ENCODE results near the gene PPM1B. TPM values are rescaled to one million over a fixed set of nuclear protein-coding genes. Genes with fewer than 3 reads are reported as not detected.

Gene PPM1B
- total and polyA plus RNA-seq, 9 of the 15 experiments (the other 6 are each of a cell fraction or from before 2014, with no cell fraction given) = 8.9 to 44.0 (median 28.6) TPM

DNA sequence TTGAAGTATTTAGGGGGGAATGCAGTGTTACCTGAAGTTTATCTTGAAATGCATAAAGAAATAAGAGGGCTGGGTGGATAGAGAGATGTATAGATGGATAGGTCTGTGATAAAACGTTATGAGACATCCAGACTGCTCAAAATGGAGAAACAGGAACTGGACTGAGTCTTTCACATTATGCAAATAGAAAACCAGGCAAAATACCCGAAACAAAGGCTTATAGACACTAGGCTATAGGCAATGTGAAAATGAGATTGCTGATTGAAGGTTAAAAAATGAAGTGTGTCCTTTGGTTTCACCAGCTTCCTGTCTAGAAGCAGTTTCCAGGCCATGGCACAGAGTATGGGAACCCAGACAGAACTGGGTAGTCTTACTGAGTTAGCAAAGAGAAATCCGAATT, 81.7 kb downstream of the PPM1B start:
- Histone ChIP-seq H3K4me1 (replicated peaks in 1 of 2; ENCODE audit: control insufficient read depth in 2 of 2, insufficient read depth in 2 of 2, low read length in 2 of 2) (no peaks in the 10 kb centered on the region), H3K4me3 (no peak overlapping the region), H3K9ac (ENCODE audit: insufficient read depth in 1 of 2, low read depth in 2 of 2, low read length in 2 of 2) (no peak overlapping the region), H3K36me3 (ENCODE audit: control insufficient read depth, insufficient read depth, low read length) (no peaks in the 10 kb centered on the region), H4K20me1 (replicated peaks; ENCODE audit: control insufficient read depth, insufficient read depth, low read length) (no peaks in the 10 kb centered on the region), H3K9me3 (replicated peaks; ENCODE audit: control insufficient read depth, insufficient read depth, low read depth, low read length) (peaks cover 2% of the 10 kb centered on the region; the same call in 1 of the 2 replicates), H3K9me1 (ENCODE audit: control insufficient read depth, insufficient read depth, low read length) (no peaks in the 10 kb centered on the region), H3K4me2 (ENCODE audit: insufficient read depth, low read length) (no peak overlapping the region), H3K27ac (ENCODE audit: extremely low read depth, low read depth, low read length) (no peak overlapping the region), H3K27me3 (ENCODE audit: control insufficient read depth in 2 of 2, insufficient read depth in 2 of 2, low read length in 2 of 2) (peaks cover 3 to 5% of the 10 kb centered on the region in 2 experiments; a peak in 3 of 5 replicates), H2AFZ (ENCODE audit: low read depth, low read length) (no peak overlapping the region), H3K79me2 (ENCODE audit: control insufficient read depth, insufficient read depth, low read length) (no peaks in the 10 kb centered on the region)
- CTCF ChIA-PET (ENCODE audit: low intra/inter-chr PET ratio) = no interaction called here
- in situ Hi-C loops (cut with MboI) = no loop called here
- POLR2A ChIA-PET = no interaction called here
- no peak for ATAC-seq
- no TSS peak for BruUV-seq (replicated peaks)
- FAIRE-seq = no peak
- no peak for DNase-seq (ENCODE audit: extremely low read depth in 1 of 4, low spot score in 3 of 4)
- intact Hi-C loops (cut with micrococcal nuclease) = no loop called here
- WGBS (ENCODE audit: insufficient coverage, low coverage, missing lambda C conversion rate) = 0% methylated on average over 3 of the region's 3 CpGs
- TF ChIP-seq, protein P1, sequence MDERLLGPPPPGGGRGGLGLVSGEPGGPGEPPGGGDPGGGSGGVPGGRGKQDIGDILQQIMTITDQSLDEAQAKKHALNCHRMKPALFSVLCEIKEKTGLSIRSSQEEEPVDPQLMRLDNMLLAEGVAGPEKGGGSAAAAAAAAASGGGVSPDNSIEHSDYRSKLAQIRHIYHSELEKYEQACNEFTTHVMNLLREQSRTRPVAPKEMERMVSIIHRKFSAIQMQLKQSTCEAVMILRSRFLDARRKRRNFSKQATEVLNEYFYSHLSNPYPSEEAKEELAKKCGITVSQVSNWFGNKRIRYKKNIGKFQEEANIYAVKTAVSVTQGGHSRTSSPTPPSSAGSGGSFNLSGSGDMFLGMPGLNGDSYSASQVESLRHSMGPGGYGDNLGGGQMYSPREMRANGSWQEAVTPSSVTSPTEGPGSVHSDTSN (CRISPR knock-in tag; IDR thresholded peaks at IDR 0.05; ENCODE audit: low read depth) = no peak
- TF ChIP-seq, protein P1 (tag; conservative IDR thresholded peaks at IDR 0.05; ENCODE audit: low read depth) = no peak
- TF ChIP-seq SIN3A (IDR thresholded peaks at IDR 0.05; ENCODE audit: borderline replicate concordance in 2 of 2, control insufficient read depth in 1 of 2, low read depth in 2 of 2, low read length in 2 of 2) (no peak), HMG20B (CRISPR knock-in tag; IDR thresholded peaks at IDR 0.05) (no peak), SPI1 (IDR thresholded peaks at IDR 0.05; ENCODE audit: borderline replicate concordance, low read depth, low read length) (peak; percentile 15; the same call in 1 of the 2 replicates), TCFL5 (CRISPR knock-in tag; conservative IDR thresholded peaks at IDR 0.05) (no peak)
- TF ChIP-seq, protein P2, sequence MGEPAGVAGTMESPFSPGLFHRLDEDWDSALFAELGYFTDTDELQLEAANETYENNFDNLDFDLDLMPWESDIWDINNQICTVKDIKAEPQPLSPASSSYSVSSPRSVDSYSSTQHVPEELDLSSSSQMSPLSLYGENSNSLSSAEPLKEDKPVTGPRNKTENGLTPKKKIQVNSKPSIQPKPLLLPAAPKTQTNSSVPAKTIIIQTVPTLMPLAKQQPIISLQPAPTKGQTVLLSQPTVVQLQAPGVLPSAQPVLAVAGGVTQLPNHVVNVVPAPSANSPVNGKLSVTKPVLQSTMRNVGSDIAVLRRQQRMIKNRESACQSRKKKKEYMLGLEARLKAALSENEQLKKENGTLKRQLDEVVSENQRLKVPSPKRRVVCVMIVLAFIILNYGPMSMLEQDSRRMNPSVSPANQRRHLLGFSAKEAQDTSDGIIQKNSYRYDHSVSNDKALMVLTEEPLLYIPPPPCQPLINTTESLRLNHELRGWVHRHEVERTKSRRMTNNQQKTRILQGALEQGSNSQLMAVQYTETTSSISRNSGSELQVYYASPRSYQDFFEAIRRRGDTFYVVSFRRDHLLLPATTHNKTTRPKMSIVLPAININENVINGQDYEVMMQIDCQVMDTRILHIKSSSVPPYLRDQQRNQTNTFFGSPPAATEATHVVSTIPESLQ (CRISPR knock-in tag; IDR thresholded peaks at IDR 0.05) = no peak
- TF ChIP-seq, protein P3, sequence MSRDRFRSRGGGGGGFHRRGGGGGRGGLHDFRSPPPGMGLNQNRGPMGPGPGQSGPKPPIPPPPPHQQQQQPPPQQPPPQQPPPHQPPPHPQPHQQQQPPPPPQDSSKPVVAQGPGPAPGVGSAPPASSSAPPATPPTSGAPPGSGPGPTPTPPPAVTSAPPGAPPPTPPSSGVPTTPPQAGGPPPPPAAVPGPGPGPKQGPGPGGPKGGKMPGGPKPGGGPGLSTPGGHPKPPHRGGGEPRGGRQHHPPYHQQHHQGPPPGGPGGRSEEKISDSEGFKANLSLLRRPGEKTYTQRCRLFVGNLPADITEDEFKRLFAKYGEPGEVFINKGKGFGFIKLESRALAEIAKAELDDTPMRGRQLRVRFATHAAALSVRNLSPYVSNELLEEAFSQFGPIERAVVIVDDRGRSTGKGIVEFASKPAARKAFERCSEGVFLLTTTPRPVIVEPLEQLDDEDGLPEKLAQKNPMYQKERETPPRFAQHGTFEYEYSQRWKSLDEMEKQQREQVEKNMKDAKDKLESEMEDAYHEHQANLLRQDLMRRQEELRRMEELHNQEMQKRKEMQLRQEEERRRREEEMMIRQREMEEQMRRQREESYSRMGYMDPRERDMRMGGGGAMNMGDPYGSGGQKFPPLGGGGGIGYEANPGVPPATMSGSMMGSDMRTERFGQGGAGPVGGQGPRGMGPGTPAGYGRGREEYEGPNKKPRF (IDR thresholded peaks at IDR 0.05; ENCODE audit: low read depth, low read length) = no peak

All from K562 (cell line).